ENCODE measurements around the gene MRC2.
"Not testable (repeated sequence)": the region's sequence is repeated elsewhere in the genome, so short reads cannot be mapped to it uniquely, and the experiment has no call there.

The MRC2 gene

DNA sequence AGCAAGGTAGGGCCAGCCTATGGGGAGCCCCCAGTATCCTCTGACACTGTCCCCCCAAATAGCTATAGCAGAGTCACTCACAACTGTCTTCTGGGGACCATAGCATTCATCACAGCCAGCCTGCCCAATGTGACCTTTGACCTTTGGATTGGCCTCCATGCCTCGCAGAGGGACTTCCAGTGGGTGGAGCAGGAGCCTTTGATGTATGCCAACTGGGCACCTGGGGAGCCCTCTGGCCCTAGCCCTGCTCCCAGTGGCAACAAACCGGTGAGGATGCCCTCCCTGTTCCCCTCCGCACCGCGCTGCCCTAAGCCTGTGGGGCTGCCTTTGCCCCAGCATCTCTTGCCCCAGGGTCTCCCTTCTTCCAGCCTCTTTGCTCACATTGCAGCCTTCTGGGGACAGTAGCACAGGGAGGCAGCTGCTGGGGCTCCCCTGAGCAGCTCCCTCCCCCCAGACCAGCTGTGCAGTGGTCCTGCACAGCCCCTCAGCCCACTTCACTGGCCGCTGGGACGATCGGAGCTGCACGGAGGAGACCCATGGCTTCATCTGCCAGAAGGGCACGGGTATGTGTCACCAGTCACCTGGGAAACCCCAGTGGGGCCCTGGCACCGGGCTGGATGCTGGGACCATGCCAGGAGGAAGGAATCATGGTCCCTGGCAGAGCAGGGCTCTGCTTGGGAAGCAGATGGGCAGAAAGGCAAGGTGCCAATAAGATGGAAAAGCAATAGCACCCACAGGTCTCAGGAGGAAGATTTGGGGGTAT is 61.1 kb downstream of the MRC2 start:
- no peak overlapping the region for H3K4me3 ChIP-seq (ENCODE audit: low read depth, low read length)

GRCh38 chr17:62689441-62690167 is 62.1 kb downstream of the MRC2 start:
- H3K9ac ChIP-seq (ENCODE audit: low read depth, low read length), result no peak overlapping the region
- H3K9me3 ChIP-seq (ENCODE audit: control insufficient read depth, insufficient read depth, low read length), result no peaks in the 10 kb centered on the region
- no peak overlapping the region for H3K4me3 ChIP-seq (ENCODE audit: low read depth, low read length)
- H3K36me3 ChIP-seq (ENCODE audit: control insufficient read depth, insufficient read depth, low read length), result no peaks in the 10 kb centered on the region; the same call in 1 of the 2 replicates
- H3K4me1 ChIP-seq (ENCODE audit: control insufficient read depth, insufficient read depth, low read length), result no peaks in the 10 kb centered on the region
- no peak overlapping the region for H3K27ac ChIP-seq (ENCODE audit: low read depth, low read length)
- no peaks in the 10 kb centered on the region for H3K27me3 ChIP-seq (ENCODE audit: control insufficient read depth, insufficient read depth, low read length)

More for the DNA sequence above, 61.1 kb downstream of the MRC2 start:
- Histone ChIP-seq H3K36me3 (ENCODE audit: control insufficient read depth, insufficient read depth, low read length) (peaks cover 4% of the 10 kb centered on the region; the same call in 1 of the 2 replicates), H3K9ac (ENCODE audit: low read depth, low read length) (no peak overlapping the region), H3K9me3 (ENCODE audit: control insufficient read depth, insufficient read depth, low read length) (no peaks in the 10 kb centered on the region), H3K27me3 (ENCODE audit: control insufficient read depth, insufficient read depth, low read length) (no peaks in the 10 kb centered on the region), H3K27ac (ENCODE audit: low read depth, low read length) (no peak overlapping the region), H3K4me1 (ENCODE audit: control insufficient read depth, insufficient read depth, low read length) (no peaks in the 10 kb centered on the region)

- Histone ChIP-seq H3K4me1 (ENCODE audit: control insufficient read depth, insufficient read depth, low read length) (no peaks in the 10 kb centered on the region), H3K9me3 (ENCODE audit: control insufficient read depth, insufficient read depth, low read length) (no peaks in the 10 kb centered on the region), H3K36me3 (ENCODE audit: control insufficient read depth, insufficient read depth, low read length) (no peaks in the 10 kb centered on the region; the same call in 1 of the 2 replicates), H3K4me3 (ENCODE audit: low read depth, low read length) (no peak overlapping the region), H3K27me3 (ENCODE audit: control insufficient read depth, insufficient read depth, low read length) (no peaks in the 10 kb centered on the region), H3K27ac (ENCODE audit: low read depth, low read length) (no peak overlapping the region), H3K9ac (ENCODE audit: low read depth, low read length) (no peak overlapping the region)
These were observed 62.9 kb downstream of the MRC2 start for GRCh38 chr17:62690168-62690897.

GRCh38 chr17:62691589-62691915 is 64.1 kb downstream of the MRC2 start:
- H3K9ac ChIP-seq (ENCODE audit: low read depth, low read length); H3K4me1 ChIP-seq (ENCODE audit: control insufficient read depth, insufficient read depth, low read length); H3K27ac ChIP-seq (ENCODE audit: low read depth, low read length); H3K4me3 ChIP-seq (ENCODE audit: low read depth, low read length); H3K36me3 ChIP-seq (ENCODE audit: control insufficient read depth, insufficient read depth, low read length); H3K27me3 ChIP-seq (ENCODE audit: control insufficient read depth, insufficient read depth, low read length); H3K9me3 ChIP-seq (ENCODE audit: control insufficient read depth, insufficient read depth, low read length): not testable (repeated sequence)

DNA sequence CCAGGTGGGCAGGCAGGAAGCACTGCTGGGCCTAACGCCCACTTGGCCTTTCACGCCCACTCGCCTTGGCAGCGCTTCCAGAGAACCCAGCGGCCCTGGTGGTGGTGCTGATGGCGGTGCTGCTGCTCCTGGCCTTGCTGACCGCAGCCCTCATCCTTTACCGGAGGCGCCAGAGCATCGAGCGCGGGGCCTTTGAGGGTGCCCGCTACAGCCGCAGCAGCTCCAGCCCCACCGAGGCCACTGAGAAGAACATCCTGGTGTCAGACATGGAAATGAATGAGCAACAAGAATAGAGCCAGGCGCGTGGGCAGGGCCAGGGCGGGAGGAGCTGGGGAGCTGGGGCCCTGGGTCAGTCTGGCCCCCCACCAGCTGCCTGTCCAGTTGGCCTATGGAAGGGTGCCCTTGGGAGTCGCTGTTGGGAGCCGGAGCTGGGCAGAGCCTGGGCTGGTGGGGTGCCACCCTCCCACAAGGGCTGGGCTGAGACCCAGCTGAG is 64.7 kb downstream of the MRC2 start:
- Histone ChIP-seq H3K4me3 (ENCODE audit: low read depth, low read length) (no peak overlapping the region), H3K27me3 (ENCODE audit: control insufficient read depth, insufficient read depth, low read length) (no peaks in the 10 kb centered on the region), H3K4me1 (ENCODE audit: control insufficient read depth, insufficient read depth, low read length) (no peaks in the 10 kb centered on the region), H3K9ac (ENCODE audit: low read depth, low read length) (no peak overlapping the region), H3K36me3 (ENCODE audit: control insufficient read depth, insufficient read depth, low read length) (no peaks in the 10 kb centered on the region; the same call in 1 of the 2 replicates), H3K9me3 (ENCODE audit: control insufficient read depth, insufficient read depth, low read length) (no peaks in the 10 kb centered on the region), H3K27ac (ENCODE audit: low read depth, low read length) (no peak overlapping the region)

DNA sequence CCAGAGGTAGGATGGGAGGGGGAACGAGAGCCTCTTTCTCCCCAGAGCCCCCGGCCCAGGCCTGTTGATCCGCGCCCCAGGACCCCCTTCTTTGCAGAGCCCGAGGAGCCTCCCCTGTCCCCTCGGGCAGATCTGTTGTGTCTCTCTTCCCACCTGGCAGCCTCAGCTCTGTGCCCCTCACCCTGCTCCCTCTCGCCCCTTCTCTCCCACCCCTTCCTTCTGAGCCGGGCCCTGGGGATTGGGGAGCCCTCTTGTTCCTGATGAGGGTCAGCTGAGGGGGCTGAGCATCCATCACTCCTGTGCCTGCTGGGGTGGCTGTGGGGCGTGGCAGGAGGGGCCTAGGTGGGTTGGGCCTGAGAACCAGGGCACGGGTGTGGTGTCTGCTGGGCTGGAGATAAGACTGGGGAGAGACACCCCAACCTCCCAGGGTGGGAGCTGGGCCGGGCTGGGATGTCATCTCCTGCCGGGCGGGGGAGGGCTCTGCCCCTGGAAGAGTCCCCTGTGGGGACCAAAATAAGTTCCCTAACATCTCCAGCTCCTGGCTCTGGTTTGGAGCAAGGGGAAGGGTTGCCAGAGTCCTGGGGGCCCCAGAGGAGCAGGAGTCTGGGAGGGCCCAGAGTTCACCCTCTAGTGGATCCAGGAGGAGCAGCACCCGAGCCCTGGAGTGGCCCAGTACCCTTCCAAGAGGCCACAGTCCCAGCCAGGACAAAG is 65.4 kb downstream of the MRC2 start:
- Histone ChIP-seq H3K4me3 (ENCODE audit: low read depth, low read length) (no peak overlapping the region), H3K4me1 (ENCODE audit: control insufficient read depth, insufficient read depth, low read length) (no peaks in the 10 kb centered on the region), H3K27ac (ENCODE audit: low read depth, low read length) (no peak overlapping the region), H3K9ac (ENCODE audit: low read depth, low read length) (no peak overlapping the region), H3K36me3 (ENCODE audit: control insufficient read depth, insufficient read depth, low read length) (no peaks in the 10 kb centered on the region; the same call in 1 of the 2 replicates), H3K27me3 (ENCODE audit: control insufficient read depth, insufficient read depth, low read length) (no peaks in the 10 kb centered on the region), H3K9me3 (ENCODE audit: control insufficient read depth, insufficient read depth, low read length) (no peaks in the 10 kb centered on the region)

- no peaks in the 10 kb centered on the region; the same call in 1 of the 2 replicates for H3K36me3 ChIP-seq (ENCODE audit: control insufficient read depth, insufficient read depth, low read length)
- H3K4me3 ChIP-seq (ENCODE audit: low read depth, low read length), result no peak overlapping the region
- H3K9ac ChIP-seq (ENCODE audit: low read depth, low read length), result no peak overlapping the region
- H3K27me3 ChIP-seq (ENCODE audit: control insufficient read depth, insufficient read depth, low read length), result no peaks in the 10 kb centered on the region
- no peak overlapping the region for H3K27ac ChIP-seq (ENCODE audit: low read depth, low read length)
- H3K9me3 ChIP-seq (ENCODE audit: control insufficient read depth, insufficient read depth, low read length), result no peaks in the 10 kb centered on the region
- no peaks in the 10 kb centered on the region for H3K4me1 ChIP-seq (ENCODE audit: control insufficient read depth, insufficient read depth, low read length)
These were observed 66.3 kb downstream of the MRC2 start for GRCh38 chr17:62693616-62694409.

- not testable (repeated sequence) for H3K36me3 ChIP-seq (ENCODE audit: control insufficient read depth, insufficient read depth, low read length); H3K4me3 ChIP-seq (ENCODE audit: low read depth, low read length); H3K9ac ChIP-seq (ENCODE audit: low read depth, low read length); H3K27ac ChIP-seq (ENCODE audit: low read depth, low read length); H3K9me3 ChIP-seq (ENCODE audit: control insufficient read depth, insufficient read depth, low read length); H3K27me3 ChIP-seq (ENCODE audit: control insufficient read depth, insufficient read depth, low read length); H3K4me1 ChIP-seq (ENCODE audit: control insufficient read depth, insufficient read depth, low read length)
These were observed 67.7 kb downstream of the MRC2 start for GRCh38 chr17:62695093-62695738.

DNA sequence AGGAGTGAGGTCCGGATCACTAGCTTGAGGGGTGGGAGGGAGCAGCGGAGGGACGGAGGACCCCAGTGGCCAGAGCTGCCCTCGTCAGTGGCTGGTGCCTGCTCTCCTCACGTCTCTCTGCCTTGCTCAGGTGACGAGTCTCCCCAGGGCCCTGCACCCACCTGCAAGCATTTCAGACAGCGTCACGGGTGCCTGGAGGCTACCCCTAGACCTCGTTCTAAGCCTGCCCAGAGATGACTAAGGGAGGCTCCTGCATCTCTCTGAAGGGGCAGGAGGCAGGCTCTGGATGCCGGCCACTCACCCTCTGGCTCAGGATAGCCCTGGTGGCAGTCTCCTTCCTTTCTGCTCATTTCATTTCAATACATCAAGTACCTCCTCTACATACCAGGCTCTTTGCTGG is 68.8 kb downstream of the MRC2 start:
- H3K27me3 ChIP-seq (ENCODE audit: control insufficient read depth, insufficient read depth, low read length), result no peaks in the 10 kb centered on the region
- H3K4me3 ChIP-seq (ENCODE audit: low read depth, low read length), result no peak overlapping the region
- no peaks in the 10 kb centered on the region for H3K4me1 ChIP-seq (ENCODE audit: control insufficient read depth, insufficient read depth, low read length)
- H3K9ac ChIP-seq (ENCODE audit: low read depth, low read length), result no peak overlapping the region
- H3K27ac ChIP-seq (ENCODE audit: low read depth, low read length), result no peak overlapping the region
- no peaks in the 10 kb centered on the region for H3K9me3 ChIP-seq (ENCODE audit: control insufficient read depth, insufficient read depth, low read length)
- no peaks in the 10 kb centered on the region for H3K36me3 ChIP-seq (ENCODE audit: control insufficient read depth, insufficient read depth, low read length)

Data from HUES48 (cell line).